K562 (cell line): ENCODE data around the gene CRTC3. TPM values are rescaled to one million over a fixed set of nuclear protein-coding genes. Genes with fewer than 3 reads are reported as not detected.

Source experiments
- ATF3 ChIP-seq, 2 experiments: fragments of 450-650 bp in 1 of 2; sonication (generic) in 1 of 2; formaldehyde crosslinking in 1 of 2; IDR thresholded peaks in 1 of 2; conservative IDR thresholded peaks in 1 of 2; 2 replicates each; pipeline versions ENCODE4 v1.6.1 to v1.8.1; 2016 to 2023; ENCODE audit warnings: mild to moderate bottlenecking in 2 of 2, moderate library complexity in 2 of 2, inconsistent platforms in 1 of 2, missing genetic modification reagents in 1 of 2
- JUND ChIP-seq, 2 experiments: IDR thresholded peaks; 2 replicates in 1 of 2; 3 replicates in 1 of 2; pipeline ENCODE4 v1.6.1; 2011; ENCODE audit warnings: borderline replicate concordance in 2 of 2, low read depth in 2 of 2, low read length in 2 of 2, improper control_type of control experiment in 1 of 2, missing biosample characterization in 1 of 2, missing genetic modification characterization in 1 of 2, missing genetic modification reagents in 1 of 2
- MAX ChIP-seq: sonication (generic); formaldehyde crosslinking; IDR thresholded peaks from 2 replicates; pipeline ENCODE4 v1.9.0; 2022; ENCODE audit warnings: mild to moderate bottlenecking, missing genetic modification reagents
- MGA ChIP-seq: fragments of 450-650 bp; IDR thresholded peaks from 2 replicates; pipeline ENCODE4 v1.6.1; 2016; ENCODE audit warnings: mild to moderate bottlenecking, moderate library complexity
- MNT ChIP-seq, 2 experiments: fragments of 450-650 bp; conservative IDR thresholded peaks; 2 replicates each; pipeline ENCODE4 v1.6.1; 2017; ENCODE audit warnings: mild to moderate bottlenecking in 2 of 2, moderate library complexity in 2 of 2
- PHF8 ChIP-seq: fragments of 200-600 bp; sonication (generic); IDR thresholded peaks from 2 replicates; pipeline ENCODE4 v1.6.1; 2012; ENCODE audit warnings: mixed run types, mild to moderate bottlenecking, inconsistent platforms, low read length, moderate library complexity, borderline replicate concordance
- SREBF2 ChIP-seq: sonication (generic); formaldehyde crosslinking; IDR thresholded peaks from 2 replicates; pipeline ENCODE4 v1.4.0; 2020; ENCODE audit warnings: mild to moderate bottlenecking, missing genetic modification reagents
- THRB ChIP-seq: fragments of 450-650 bp; formaldehyde crosslinking; conservative IDR thresholded peaks from 2 replicates; pipeline ENCODE4 v1.4.0; 2022; ENCODE audit warnings: mild to moderate bottlenecking, missing genetic modification characterization
- ZKSCAN3 ChIP-seq: fragments of 250-450 bp; sonication (Bioruptor Pico); IDR thresholded peaks from 2 replicates; pipeline ENCODE4 v1.4.0; 2020
- polyA plus RNA-seq, 8 experiments: library from polyadenylated mRNA; depleted of rRNA in 4 of 8; stranded (reverse) in 5 of 8; unstranded in 3 of 8; fragments of >200 nt; fragmentation: Nextera tagmentation in 2 of 8; fragmentation: Illumina TruSeq in 1 of 8; extraction: Ambion mirVana in 2 of 8; extraction: Trizol in 1 of 8; gene quantifications; 2 replicates each; pipeline versions ENCODE4 v1.2.1 to v1.2.3, GENCODE V29; 2011 to 2014; ENCODE audit warnings: inconsistent platforms in 1 of 8, missing spikeins in 1 of 8
- total RNA-seq, 7 experiments: library from RNA; depleted of rRNA in 6 of 7; stranded (reverse); fragments of >200 nt in 6 of 7; fragmentation: Illumina TruSeq in 2 of 7; extraction: Trizol in 2 of 7; gene quantifications; 2 replicates each; pipeline versions ENCODE4 v1.2.1 to v1.2.3, GENCODE V29; 2011 to 2021; ENCODE audit warnings: low replicate concordance in 1 of 7

Gene CRTC3
- total and polyA plus RNA-seq, 9 of the 15 experiments (the other 6 are each of a cell fraction or from before 2014, with no cell fraction given), result 1.2 to 19.0 (median 11.6) TPM

GRCh38 chr15:90667073-90667754, 137.5 kb downstream of the CRTC3 start (continued):
- TF ChIP-seq MGA (peak; percentile 61), ZKSCAN3 (CRISPR knock-in tag) (no peak), MNT (conservative IDR thresholded peaks at IDR 0.05) (0 out of 4 replicates have a peak, but pooled peaks of 1 of the 2 experiments have one; percentile 27), PHF8 (no peak), JUND (IDR thresholded peaks at IDR 0.05; ENCODE audit: borderline replicate concordance, low read depth, low read length) (peak; percentile 22; the same call in 1 of the 2 replicates), JUND (tag; IDR thresholded peaks at IDR 0.05; ENCODE audit: borderline replicate concordance, low read depth, low read length) (no peak), SREBF2 (no peak), MAX (0 out of 2 replicates have a peak, but pooled peaks have one; percentile 47), ATF3 (IDR thresholded peaks at IDR 0.05) (peak; percentile 45; the same call in 1 of the 2 replicates), ATF3 (CRISPR knock-in tag; conservative IDR thresholded peaks at IDR 0.05) (no peak), THRB (no peak)
